Neural cell (in vitro differentiated cells): ENCODE results near the gene CFAP61. TPM values are rescaled to one million over a fixed set of nuclear protein-coding genes. Genes with fewer than 3 reads are reported as not detected.

Experiments
- H2AFZ ChIP-seq: fragments of 200-600, 300-800 bp; sonication (generic), shearing (Covaris generic); 2 replicates; pipeline ENCODE4 v1.6.0; 2014; ENCODE audit warnings: low read depth, mild to moderate bottlenecking, antibody characterized with exemption, low read length, moderate library complexity
- H3F3A ChIP-seq: fragments of 200-600 bp; shearing (Covaris generic); 2 replicates; pipeline ENCODE4 v1.6.1; 2016; ENCODE audit warnings: mild to moderate bottlenecking, moderate library complexity, mixed read lengths, antibody characterized with exemption, low read length; ENCODE audit not compliant: insufficient read depth, poor library complexity, severe bottlenecking
- H3K27ac ChIP-seq: fragments of 200-600, 300-800 bp; sonication (generic), shearing (Covaris generic); 2 replicates; pipeline ENCODE4 v1.5.1; 2014; ENCODE audit warnings: mild to moderate bottlenecking, low read length, moderate library complexity
- H3K27me3 ChIP-seq: fragments of 300-800, 200-600 bp; sonication (generic), shearing (Covaris generic); 2 replicates; pipeline ENCODE4 v1.6.0; 2014; ENCODE audit warnings: mild to moderate bottlenecking, low read depth, low read length, moderate library complexity; ENCODE audit not compliant: insufficient read depth
- H3K36me3 ChIP-seq: fragments of 300-800, 200-600 bp; sonication (generic), shearing (Covaris generic); 2 replicates; pipeline ENCODE4 v1.5.1; 2014; ENCODE audit warnings: mild to moderate bottlenecking, antibody characterized with exemption, low read length, moderate library complexity; ENCODE audit not compliant: insufficient read depth
- H3K4me2 ChIP-seq: fragments of 300-800, 200-600 bp; sonication (generic), shearing (Covaris generic); 2 replicates; pipeline ENCODE4 v1.6.0; 2014; ENCODE audit warnings: mild to moderate bottlenecking, low read length
- H3K4me3 ChIP-seq: fragments of 300-800, 200-600 bp; sonication (generic), shearing (Covaris generic); 2 replicates; pipeline ENCODE4 v1.5.1; 2014; ENCODE audit warnings: mild to moderate bottlenecking, low read length, moderate library complexity
- H3K79me2 ChIP-seq: fragments of 200-600 bp; shearing (Covaris generic); replicated peaks from 2 replicates; pipeline ENCODE4 v1.6.0; 2014; ENCODE audit warnings: mild to moderate bottlenecking, low read length, moderate library complexity; ENCODE audit not compliant: insufficient read depth
- H3K9ac ChIP-seq: fragments of 300-800, 200-600 bp; sonication (generic), shearing (Covaris generic); 2 replicates; pipeline ENCODE4 v1.6.1; 2016; ENCODE audit warnings: mild to moderate bottlenecking, low read length, mixed read lengths
- H3K9me2 ChIP-seq: fragments of 200-600 bp; shearing (Covaris generic); 2 replicates; pipeline ENCODE4 v1.6.1; 2016; ENCODE audit warnings: mild to moderate bottlenecking, low read length, mixed read lengths; ENCODE audit not compliant: insufficient read depth
- H3K9me3 ChIP-seq: fragments of 200-600, 300-800 bp; sonication (generic), shearing (Covaris generic); 2 replicates; pipeline ENCODE4 v1.6.1; 2016; ENCODE audit warnings: mild to moderate bottlenecking, mixed run types, low read length, moderate library complexity, mixed read lengths
- H4K20me1 ChIP-seq: fragments of 200-600 bp; shearing (Covaris generic); 2 replicates; pipeline ENCODE4 v1.6.1; 2016; ENCODE audit warnings: mild to moderate bottlenecking, mixed run types; ENCODE audit not compliant: insufficient read depth
- EP300 ChIP-seq: fragments of 450-650 bp; conservative IDR thresholded peaks from 2 replicates; pipeline ENCODE4 v1.6.1; 2014; ENCODE audit warnings: antibody characterized with exemption, mild to moderate bottlenecking, moderate library complexity; ENCODE audit not compliant: poor library complexity, severe bottlenecking
- EZH2 ChIP-seq: fragments of 200-600, 300-800 bp; shearing (Covaris generic), sonication (generic); IDR thresholded peaks from 2 replicates; pipeline ENCODE4 v1.6.1; 2014; ENCODE audit warnings: antibody characterized with exemption, low read length, borderline replicate concordance, mild to moderate bottlenecking; ENCODE audit not compliant: insufficient read depth, poor library complexity, severe bottlenecking
- MXI1 ChIP-seq: fragments of 450-650 bp; conservative IDR thresholded peaks from 2 replicates; pipeline ENCODE4 v1.6.1; 2014; ENCODE audit warnings: antibody characterized with exemption, mild to moderate bottlenecking; ENCODE audit not compliant: poor library complexity, severe bottlenecking
- POLR2AphosphoS5 ChIP-seq: IDR thresholded peaks from 2 replicates; pipeline ENCODE4 v1.6.1; 2012
- RAD21 ChIP-seq: fragments of 450-650 bp; conservative IDR thresholded peaks from 2 replicates; pipeline ENCODE4 v1.6.1; 2014; ENCODE audit warnings: antibody characterized with exemption, mild to moderate bottlenecking, moderate library complexity
- SMC3 ChIP-seq: fragments of 450-650 bp; conservative IDR thresholded peaks from 2 replicates; pipeline ENCODE4 v1.6.1; 2014; ENCODE audit warnings: antibody characterized with exemption, mild to moderate bottlenecking, moderate library complexity; ENCODE audit not compliant: poor library complexity
- TAF1 ChIP-seq: IDR thresholded peaks from 2 replicates; pipeline ENCODE4 v1.6.1; 2012; ENCODE audit warnings: low read depth
- polyA plus RNA-seq: library from polyadenylated mRNA; depleted of rRNA; stranded (reverse); fragments of >200 nt; gene quantifications from 2 replicates; pipeline ENCODE4 v1.2.3, GENCODE V29; 2014
- TF ChIP-seq, protein P1 (sequence below): IDR thresholded peaks from 2 replicates; pipeline ENCODE4 v1.6.1; 2012; ENCODE audit warnings: borderline replicate concordance
- TF ChIP-seq, protein P2 (sequence below): fragments of 450-650 bp; IDR thresholded peaks from 2 replicates; pipeline ENCODE4 v1.5.1; 2014; ENCODE audit warnings: antibody characterized with exemption, mild to moderate bottlenecking, moderate library complexity; ENCODE audit not compliant: poor library complexity, severe bottlenecking

Gene CFAP61
- polyA plus RNA-seq, 1 donor from 2014 or later = 0.42 TPM

DNA sequence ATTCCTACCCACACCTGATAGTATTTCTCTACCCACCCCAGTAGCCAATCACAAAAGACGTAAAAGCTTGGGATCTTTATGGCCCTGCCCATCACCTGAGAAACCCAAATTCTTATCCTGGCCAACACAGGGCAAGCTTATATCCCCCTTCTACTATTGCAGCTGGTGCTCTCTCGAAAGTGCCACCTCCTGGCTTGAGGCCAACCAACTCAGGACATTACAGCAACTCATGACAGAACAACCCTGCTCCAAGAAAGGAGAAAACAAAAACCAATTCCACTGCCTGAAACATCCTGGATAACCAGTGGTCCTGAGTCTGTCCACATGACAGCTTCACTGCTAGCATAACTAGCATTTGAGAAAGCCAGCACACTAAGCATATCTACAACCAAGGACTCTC is 97.9 kb downstream of the CFAP61 start:
- no peaks in the 10 kb centered on the region for H4K20me1 ChIP-seq
- no peak overlapping the region for H2AFZ ChIP-seq
- H3F3A ChIP-seq = no peaks in the 10 kb centered on the region

DNA sequence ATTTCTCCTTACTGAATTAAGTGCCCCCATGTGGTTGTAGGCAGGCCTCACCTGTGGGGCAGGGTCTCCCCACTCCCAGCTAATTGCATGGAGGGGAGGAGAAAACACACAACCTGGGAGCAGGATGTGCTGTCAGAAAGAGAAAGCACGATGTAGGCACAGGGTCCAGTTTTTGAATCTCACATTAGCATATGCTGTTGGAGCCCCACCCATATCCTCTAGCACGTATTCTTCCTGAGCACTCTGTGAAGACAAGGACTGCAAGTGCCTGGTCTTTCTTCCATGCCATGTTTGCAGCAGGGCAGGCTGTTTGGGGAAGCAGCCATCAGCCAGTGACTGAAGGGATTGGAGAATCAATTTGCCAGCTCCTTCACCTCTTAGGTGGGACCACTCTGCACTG is 108.2 kb downstream of the CFAP61 start:
- H3K36me3 ChIP-seq = no peaks in the 10 kb centered on the region
- no peaks in the 10 kb centered on the region for H4K20me1 ChIP-seq
- H3K27me3 ChIP-seq = no peaks in the 10 kb centered on the region
- no peaks in the 10 kb centered on the region for H3K9me3 ChIP-seq
- TF ChIP-seq TAF1 (no peak), RAD21 (no peak), POLR2AphosphoS5 (no peak), EP300 (no peak), EZH2 (no peak), SMC3 (no peak), MXI1 (no peak)
- TF ChIP-seq, protein P1, sequence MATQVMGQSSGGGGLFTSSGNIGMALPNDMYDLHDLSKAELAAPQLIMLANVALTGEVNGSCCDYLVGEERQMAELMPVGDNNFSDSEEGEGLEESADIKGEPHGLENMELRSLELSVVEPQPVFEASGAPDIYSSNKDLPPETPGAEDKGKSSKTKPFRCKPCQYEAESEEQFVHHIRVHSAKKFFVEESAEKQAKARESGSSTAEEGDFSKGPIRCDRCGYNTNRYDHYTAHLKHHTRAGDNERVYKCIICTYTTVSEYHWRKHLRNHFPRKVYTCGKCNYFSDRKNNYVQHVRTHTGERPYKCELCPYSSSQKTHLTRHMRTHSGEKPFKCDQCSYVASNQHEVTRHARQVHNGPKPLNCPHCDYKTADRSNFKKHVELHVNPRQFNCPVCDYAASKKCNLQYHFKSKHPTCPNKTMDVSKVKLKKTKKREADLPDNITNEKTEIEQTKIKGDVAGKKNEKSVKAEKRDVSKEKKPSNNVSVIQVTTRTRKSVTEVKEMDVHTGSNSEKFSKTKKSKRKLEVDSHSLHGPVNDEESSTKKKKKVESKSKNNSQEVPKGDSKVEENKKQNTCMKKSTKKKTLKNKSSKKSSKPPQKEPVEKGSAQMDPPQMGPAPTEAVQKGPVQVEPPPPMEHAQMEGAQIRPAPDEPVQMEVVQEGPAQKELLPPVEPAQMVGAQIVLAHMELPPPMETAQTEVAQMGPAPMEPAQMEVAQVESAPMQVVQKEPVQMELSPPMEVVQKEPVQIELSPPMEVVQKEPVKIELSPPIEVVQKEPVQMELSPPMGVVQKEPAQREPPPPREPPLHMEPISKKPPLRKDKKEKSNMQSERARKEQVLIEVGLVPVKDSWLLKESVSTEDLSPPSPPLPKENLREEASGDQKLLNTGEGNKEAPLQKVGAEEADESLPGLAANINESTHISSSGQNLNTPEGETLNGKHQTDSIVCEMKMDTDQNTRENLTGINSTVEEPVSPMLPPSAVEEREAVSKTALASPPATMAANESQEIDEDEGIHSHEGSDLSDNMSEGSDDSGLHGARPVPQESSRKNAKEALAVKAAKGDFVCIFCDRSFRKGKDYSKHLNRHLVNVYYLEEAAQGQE = no peak
- TF ChIP-seq, protein P2, sequence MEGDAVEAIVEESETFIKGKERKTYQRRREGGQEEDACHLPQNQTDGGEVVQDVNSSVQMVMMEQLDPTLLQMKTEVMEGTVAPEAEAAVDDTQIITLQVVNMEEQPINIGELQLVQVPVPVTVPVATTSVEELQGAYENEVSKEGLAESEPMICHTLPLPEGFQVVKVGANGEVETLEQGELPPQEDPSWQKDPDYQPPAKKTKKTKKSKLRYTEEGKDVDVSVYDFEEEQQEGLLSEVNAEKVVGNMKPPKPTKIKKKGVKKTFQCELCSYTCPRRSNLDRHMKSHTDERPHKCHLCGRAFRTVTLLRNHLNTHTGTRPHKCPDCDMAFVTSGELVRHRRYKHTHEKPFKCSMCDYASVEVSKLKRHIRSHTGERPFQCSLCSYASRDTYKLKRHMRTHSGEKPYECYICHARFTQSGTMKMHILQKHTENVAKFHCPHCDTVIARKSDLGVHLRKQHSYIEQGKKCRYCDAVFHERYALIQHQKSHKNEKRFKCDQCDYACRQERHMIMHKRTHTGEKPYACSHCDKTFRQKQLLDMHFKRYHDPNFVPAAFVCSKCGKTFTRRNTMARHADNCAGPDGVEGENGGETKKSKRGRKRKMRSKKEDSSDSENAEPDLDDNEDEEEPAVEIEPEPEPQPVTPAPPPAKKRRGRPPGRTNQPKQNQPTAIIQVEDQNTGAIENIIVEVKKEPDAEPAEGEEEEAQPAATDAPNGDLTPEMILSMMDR = no peak
- H3K79me2 ChIP-seq = no peaks in the 10 kb centered on the region
- H3F3A ChIP-seq = no peaks in the 10 kb centered on the region
- no peak overlapping the region for H3K27ac ChIP-seq
- no peak overlapping the region for H3K4me3 ChIP-seq
- H3K9ac ChIP-seq = no peak overlapping the region
- no peak overlapping the region for H3K4me2 ChIP-seq
- H2AFZ ChIP-seq = no peak overlapping the region
- no peaks in the 10 kb centered on the region for H3K9me2 ChIP-seq

More for the DNA sequence above, 97.9 kb downstream of the CFAP61 start:
- Histone ChIP-seq H3K27ac (no peak overlapping the region), H3K9ac (no peak overlapping the region), H3K79me2 (no peaks in the 10 kb centered on the region), H3K9me3 (no peaks in the 10 kb centered on the region), H3K27me3 (no peaks in the 10 kb centered on the region), H3K36me3 (no peaks in the 10 kb centered on the region), H3K4me2 (no peak overlapping the region), H3K4me3 (no peak overlapping the region), H3K9me2 (no peaks in the 10 kb centered on the region)
- TF ChIP-seq, protein P2 = no peak
- TF ChIP-seq EP300 (no peak), TAF1 (no peak), POLR2AphosphoS5 (no peak), RAD21 (no peak), EZH2 (no peak), MXI1 (no peak), SMC3 (no peak)
- TF ChIP-seq, protein P1 = no peak
